Measurements from ENCODE around the gene TTLL4. TPM values are rescaled to one million over a fixed set of nuclear protein-coding genes. Genes with fewer than 3 reads are reported as not detected.

Gene TTLL4
- total and polyA plus RNA-seq, 2 experiments from 2014 or later, result 53.5 to 77.8 TPM

DNA sequence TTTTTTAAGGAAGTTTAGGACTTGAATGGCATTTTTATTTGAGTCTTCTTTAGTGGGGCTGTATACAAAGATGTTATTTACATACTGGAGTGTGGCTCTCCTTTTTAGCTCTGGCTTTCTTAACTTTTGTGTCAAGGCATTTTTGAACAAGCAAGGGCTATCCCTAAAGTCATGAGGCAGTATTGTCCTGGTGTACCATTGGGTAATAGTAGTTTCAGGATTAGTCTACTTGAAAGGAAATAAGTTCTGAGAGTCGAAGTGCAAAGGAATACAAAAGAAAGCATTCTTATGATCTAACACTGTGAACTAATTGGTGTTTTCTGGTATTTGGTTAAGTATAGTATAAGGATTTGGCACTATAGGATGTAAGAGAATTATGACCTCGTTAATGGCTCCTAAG, 69.4 kb downstream of the TTLL4 start (continued):
- TF ChIP-seq, protein P1, sequence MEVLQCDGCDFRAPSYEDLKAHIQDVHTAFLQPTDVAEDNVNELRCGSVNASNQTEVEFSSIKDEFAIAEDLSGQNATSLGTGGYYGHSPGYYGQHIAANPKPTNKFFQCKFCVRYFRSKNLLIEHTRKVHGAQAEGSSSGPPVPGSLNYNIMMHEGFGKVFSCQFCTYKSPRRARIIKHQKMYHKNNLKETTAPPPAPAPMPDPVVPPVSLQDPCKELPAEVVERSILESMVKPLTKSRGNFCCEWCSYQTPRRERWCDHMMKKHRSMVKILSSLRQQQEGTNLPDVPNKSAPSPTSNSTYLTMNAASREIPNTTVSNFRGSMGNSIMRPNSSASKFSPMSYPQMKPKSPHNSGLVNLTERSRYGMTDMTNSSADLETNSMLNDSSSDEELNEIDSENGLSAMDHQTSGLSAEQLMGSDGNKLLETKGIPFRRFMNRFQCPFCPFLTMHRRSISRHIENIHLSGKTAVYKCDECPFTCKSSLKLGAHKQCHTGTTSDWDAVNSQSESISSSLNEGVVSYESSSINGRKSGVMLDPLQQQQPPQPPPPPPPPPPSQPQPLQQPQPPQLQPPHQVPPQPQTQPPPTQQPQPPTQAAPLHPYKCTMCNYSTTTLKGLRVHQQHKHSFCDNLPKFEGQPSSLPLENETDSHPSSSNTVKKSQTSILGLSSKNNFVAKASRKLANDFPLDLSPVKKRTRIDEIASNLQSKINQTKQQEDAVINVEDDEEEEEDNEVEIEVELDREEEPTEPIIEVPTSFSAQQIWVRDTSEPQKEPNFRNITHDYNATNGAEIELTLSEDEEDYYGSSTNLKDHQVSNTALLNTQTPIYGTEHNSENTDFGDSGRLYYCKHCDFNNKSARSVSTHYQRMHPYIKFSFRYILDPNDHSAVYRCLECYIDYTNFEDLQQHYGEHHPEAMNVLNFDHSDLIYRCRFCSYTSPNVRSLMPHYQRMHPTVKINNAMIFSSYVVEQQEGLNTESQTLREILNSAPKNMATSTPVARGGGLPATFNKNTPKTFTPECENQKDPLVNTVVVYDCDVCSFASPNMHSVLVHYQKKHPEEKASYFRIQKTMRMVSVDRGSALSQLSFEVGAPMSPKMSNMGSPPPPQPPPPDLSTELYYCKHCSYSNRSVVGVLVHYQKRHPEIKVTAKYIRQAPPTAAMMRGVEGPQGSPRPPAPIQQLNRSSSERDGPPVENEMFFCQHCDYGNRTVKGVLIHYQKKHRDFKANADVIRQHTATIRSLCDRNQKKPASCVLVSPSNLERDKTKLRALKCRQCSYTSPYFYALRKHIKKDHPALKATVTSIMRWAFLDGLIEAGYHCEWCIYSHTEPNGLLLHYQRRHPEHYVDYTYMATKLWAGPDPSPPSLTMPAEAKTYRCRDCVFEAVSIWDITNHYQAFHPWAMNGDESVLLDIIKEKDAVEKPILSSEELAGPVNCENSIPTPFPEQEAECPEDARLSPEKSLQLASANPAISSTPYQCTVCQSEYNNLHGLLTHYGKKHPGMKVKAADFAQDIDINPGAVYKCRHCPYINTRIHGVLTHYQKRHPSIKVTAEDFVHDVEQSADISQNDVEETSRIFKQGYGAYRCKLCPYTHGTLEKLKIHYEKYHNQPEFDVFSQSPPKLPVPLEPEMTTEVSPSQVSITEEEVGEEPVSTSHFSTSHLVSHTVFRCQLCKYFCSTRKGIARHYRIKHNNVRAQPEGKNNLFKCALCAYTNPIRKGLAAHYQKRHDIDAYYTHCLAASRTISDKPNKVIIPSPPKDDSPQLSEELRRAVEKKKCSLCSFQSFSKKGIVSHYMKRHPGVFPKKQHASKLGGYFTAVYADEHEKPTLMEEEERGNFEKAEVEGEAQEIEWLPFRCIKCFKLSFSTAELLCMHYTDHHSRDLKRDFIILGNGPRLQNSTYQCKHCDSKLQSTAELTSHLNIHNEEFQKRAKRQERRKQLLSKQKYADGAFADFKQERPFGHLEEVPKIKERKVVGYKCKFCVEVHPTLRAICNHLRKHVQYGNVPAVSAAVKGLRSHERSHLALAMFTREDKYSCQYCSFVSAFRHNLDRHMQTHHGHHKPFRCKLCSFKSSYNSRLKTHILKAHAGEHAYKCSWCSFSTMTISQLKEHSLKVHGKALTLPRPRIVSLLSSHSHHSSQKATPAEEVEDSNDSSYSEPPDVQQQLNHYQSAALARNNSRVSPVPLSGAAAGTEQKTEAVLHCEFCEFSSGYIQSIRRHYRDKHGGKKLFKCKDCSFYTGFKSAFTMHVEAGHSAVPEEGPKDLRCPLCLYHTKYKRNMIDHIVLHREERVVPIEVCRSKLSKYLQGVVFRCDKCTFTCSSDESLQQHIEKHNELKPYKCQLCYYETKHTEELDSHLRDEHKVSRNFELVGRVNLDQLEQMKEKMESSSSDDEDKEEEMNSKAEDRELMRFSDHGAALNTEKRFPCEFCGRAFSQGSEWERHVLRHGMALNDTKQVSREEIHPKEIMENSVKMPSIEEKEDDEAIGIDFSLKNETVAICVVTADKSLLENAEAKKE (CRISPR knock-in tag; IDR thresholded peaks at IDR 0.05), result no peak

DNA sequence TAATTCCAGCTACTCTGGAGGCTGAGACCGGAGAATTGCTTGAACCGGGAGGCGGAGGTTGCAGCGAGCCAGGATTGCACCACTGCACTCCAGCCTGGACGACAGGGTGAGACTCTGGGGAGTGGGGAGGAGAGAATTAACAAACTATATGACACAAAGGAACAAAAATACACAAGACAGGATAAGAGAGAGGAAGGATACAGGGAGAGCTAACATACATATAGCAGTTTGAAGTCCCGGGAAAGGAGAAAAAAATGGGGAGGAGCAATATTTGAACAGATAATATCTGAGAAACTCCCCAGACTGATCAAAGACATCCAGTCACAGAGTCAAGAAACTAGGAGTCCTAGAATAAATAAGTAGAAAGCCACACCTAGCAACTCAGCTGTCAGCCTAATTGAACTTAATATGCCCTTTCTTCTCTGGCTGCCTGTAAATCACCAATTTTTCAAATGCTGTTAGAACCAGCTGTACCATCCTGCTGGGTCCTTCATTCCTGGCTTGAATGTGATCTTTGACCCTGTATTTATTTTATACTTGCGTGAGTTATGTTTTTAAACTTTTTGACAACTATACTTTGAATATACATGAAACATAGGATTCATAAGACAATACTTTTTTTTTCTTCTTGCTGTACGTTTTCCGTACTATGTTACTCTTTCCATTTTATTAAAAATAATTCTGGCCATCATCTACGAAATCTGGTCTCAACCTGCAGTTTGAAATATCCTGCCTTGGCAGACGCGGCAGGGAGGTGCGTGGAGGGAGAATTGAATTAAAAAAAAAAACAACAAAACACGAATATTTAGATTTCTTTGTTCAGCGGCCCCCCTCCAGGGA, 70.4 kb downstream of the TTLL4 start:
- Mint-ChIP-seq H3K27ac (no peak overlapping the region), H3K4me3 (peak overlapping the region; percentile 76), H3K36me3 (ENCODE audit: low read depth) (peaks cover 13% of the 10 kb centered on the region; the same call in 2 of the 3 replicates), H3K27me3 (ENCODE audit: insufficient read depth, low read depth, poor library complexity) (peaks cover 30% of the 10 kb centered on the region), H3K4me1 (peaks cover 13% of the 10 kb centered on the region), H3K9me3 (peaks cover 16% of the 10 kb centered on the region)
- H3F3A ChIP-seq (replicated peaks; ENCODE audit: low read depth), result 0 out of 2 replicates have a peak, but pooled peaks cover 3% of the 10 kb centered on the region
- H4K20me1 ChIP-seq (replicated peaks; ENCODE audit: insufficient read depth), result peaks cover 5% of the 10 kb centered on the region; the same call in 1 of the 2 replicates
- no peaks in the 10 kb centered on the region for H3K4me1 ChIP-seq (ENCODE audit: insufficient read depth)
- no peak for ATAC-seq
- no peak overlapping the region for H3K27ac ChIP-seq (ENCODE audit: low read depth)
- H2AFZ ChIP-seq, result peak overlapping the region; percentile 97
- H3K36me3 ChIP-seq (ENCODE audit: insufficient read depth), result no peaks in the 10 kb centered on the region; the same call in 1 of the 2 replicates
- no peak for DNase-seq (ENCODE audit: low spot score)
- TF ChIP-seq ZNF331 (CRISPR knock-in tag; IDR thresholded peaks at IDR 0.05; ENCODE audit: low read depth) (no peak), EZH2 (IDR thresholded peaks at IDR 0.05; ENCODE audit: low read depth, unreplicated experiment) (peak; percentile 26)
- H3K4me2 ChIP-seq, result peak overlapping the region; percentile 98
- H3K79me2 ChIP-seq (replicated peaks; ENCODE audit: insufficient read depth), result no peaks in the 10 kb centered on the region
- H3K27me3 ChIP-seq (ENCODE audit: insufficient read depth), result peaks cover 55% of the 10 kb centered on the region
- no peaks in the 10 kb centered on the region for H3K9me2 ChIP-seq (ENCODE audit: insufficient read depth)
- peak overlapping the region; percentile 81 for H3K4me3 ChIP-seq

All from GM23338 (cell line).